Testis (tissue), 3 donors: ENCODE measurements around the gene RBL2. TPM values are rescaled to one million over a fixed set of nuclear protein-coding genes. Genes with fewer than 3 reads are reported as not detected.

ENCODE experiments used
- DNase-seq: peaks from one replicate; pipeline ENCODE4 v3.0.0-alpha.2; 2019
- H3K27ac ChIP-seq, 2 donors: fragments of 200-600 bp; sonication (generic); one replicate each; pipeline ENCODE4 v1.5.1; 2019
- H3K27me3 ChIP-seq: fragments of 200-600 bp; sonication (generic); one replicate; pipeline ENCODE4 v1.5.1; 2019
- H3K36me3 ChIP-seq: fragments of 200-600 bp; sonication (generic); one replicate; pipeline ENCODE4 v1.5.1; 2017; ENCODE audit warnings: low read depth; ENCODE audit errors: missing control alignments
- H3K4me1 ChIP-seq: fragments of 200-600 bp; sonication (generic); one replicate; pipeline ENCODE4 v1.5.1; 2019
- H3K4me3 ChIP-seq, 2 donors: fragments of 200-600 bp; sonication (generic); one replicate each; pipeline ENCODE4 v1.5.1; 2017 to 2019
- H3K9me3 ChIP-seq: fragments of 200-600 bp; sonication (generic); one replicate; pipeline ENCODE4 v1.5.1; 2017
- POLR2A ChIP-seq: fragments of 450-650 bp; IDR thresholded peaks from one replicate; pipeline ENCODE4 v1.6.1; 2017; ENCODE audit warnings: antibody characterized with exemption, mild to moderate bottlenecking, moderate library complexity
- WGBS, 2 donors: methylation state at CpG; one replicate each; pipeline ENCODE4 v1.1.5; 2018; 5-methylcytosine and 5-hydroxymethylcytosine counted together
- intact Hi-C: fragments of 100-400 bp; cut with DNase I; formaldehyde crosslinking; loops from one replicate; pipeline ENCODE4 v1.15.1; 2023; ENCODE audit warnings: low total_unique reads
- polyA plus RNA-seq: library from polyadenylated mRNA; stranded (reverse); fragments of 350-450 nt; fragmentation: Illumina TruSeq; extraction: RNeasy Lipid Tissue Mini Kit (QIAGEN cat#74804); gene quantifications from one replicate; pipeline ENCODE4 v1.2.3, GENCODE V29; 2014; ENCODE audit warnings: low read depth, low replicate concordance; ENCODE audit not compliant: insufficient read depth
- total RNA-seq, 2 donors: library from RNA; depleted of rRNA; stranded (reverse); fragments of >200 nt; gene quantifications; one replicate each; pipeline ENCODE4 v1.2.3, GENCODE V29; 2016
- TF ChIP-seq, protein P1 (sequence below), 3 experiments: fragments of 450-650 bp in 2 of 3; fragments of 200-600 bp in 1 of 3; sonication (generic) in 1 of 3; IDR thresholded peaks; one replicate each; pipeline ENCODE4 v1.5.1; 2016 to 2019; ENCODE audit warnings: antibody characterized with exemption in 3 of 3, mild to moderate bottlenecking in 2 of 3, moderate library complexity in 1 of 3

RBL2 gene
- total and polyA plus RNA-seq, 3 donors from 2014 or later, result 99.1 to 117 (median 106) TPM

DNA sequence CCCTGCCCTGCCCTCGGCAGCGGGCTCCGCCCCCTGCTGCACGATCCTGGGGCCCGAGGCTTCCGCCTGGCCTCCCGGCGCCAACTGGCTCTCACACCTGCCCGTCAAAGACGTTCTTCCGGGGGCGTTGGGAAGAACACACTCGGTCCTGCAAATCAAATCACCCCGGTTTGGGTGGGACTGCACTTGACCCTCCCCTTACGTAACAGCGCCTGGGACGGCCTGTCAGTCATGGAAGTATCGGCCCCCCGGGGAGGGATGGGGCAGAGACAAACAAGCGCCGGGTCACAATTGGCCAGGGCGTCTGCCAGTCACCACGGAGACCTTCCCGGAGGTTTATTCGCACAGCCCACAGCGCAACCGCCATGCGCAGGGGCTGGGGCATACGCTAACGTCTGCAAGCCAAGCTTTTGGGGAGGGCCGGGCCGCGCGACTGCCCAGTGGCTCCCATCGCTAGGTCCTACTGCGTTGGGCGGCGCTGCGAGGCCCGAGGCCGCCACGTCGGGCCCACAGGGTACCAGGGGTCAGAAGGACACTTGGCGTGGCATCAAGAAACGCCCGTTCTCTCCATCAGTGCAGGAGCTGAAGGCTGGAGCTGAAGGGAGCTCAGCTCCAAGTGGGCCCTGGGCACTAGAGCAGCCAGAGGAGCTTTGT lies 69.1 kb downstream of the RBL2 start:
- peak; percentile 100 for DNase-seq
- H3K27ac ChIP-seq, result peak overlapping the region; percentile 92 to 95
- 0% methylated on average over 11 to 35 of the region's 46 CpGs for WGBS, 2 donors

DNA sequence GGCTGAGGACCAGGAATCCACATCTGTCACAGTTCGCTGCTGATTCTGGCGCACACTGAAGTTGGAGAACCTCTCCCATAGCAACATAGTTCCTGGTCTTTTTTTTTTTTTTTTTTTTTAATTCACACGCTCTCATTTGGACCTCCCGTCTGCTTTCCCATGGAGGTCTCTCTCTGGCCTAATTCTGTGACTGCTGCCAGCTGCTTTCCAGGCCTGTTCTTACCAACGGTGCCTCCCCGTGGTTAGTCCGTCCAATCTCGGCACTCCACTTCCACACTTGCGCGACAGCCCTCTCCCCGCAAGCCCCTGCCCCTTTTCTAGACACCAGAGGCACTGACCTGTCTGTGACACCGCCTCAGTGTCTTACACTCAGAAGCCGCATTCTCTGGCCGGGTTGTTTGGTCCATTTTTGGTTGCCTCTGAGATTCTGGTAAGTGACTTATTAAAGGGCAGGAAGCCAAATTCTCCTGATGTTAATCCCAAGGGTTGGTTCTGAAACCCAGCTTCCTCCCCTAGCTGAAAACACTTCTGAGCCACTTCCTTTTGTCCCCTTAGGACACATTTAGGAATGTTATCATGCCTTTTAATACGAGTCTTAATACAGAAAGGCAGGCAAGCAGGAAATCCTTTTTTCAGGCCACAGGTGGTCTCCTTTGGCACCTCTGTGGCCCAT lies 69.9 kb downstream of the RBL2 start:
- Histone ChIP-seq H3K4me3 (peak overlapping the region; percentile 85 to 92), H3K27ac (peak overlapping the region; percentile 92 to 95), H3K36me3 (no peaks in the 10 kb centered on the region), H3K27me3 (no peaks in the 10 kb centered on the region), H3K9me3 (no peaks in the 10 kb centered on the region), H3K4me1 (peaks cover 27% of the 10 kb centered on the region)
- TF ChIP-seq, protein P1, sequence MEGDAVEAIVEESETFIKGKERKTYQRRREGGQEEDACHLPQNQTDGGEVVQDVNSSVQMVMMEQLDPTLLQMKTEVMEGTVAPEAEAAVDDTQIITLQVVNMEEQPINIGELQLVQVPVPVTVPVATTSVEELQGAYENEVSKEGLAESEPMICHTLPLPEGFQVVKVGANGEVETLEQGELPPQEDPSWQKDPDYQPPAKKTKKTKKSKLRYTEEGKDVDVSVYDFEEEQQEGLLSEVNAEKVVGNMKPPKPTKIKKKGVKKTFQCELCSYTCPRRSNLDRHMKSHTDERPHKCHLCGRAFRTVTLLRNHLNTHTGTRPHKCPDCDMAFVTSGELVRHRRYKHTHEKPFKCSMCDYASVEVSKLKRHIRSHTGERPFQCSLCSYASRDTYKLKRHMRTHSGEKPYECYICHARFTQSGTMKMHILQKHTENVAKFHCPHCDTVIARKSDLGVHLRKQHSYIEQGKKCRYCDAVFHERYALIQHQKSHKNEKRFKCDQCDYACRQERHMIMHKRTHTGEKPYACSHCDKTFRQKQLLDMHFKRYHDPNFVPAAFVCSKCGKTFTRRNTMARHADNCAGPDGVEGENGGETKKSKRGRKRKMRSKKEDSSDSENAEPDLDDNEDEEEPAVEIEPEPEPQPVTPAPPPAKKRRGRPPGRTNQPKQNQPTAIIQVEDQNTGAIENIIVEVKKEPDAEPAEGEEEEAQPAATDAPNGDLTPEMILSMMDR (IDR thresholded peaks at IDR 0.05), result no peak
- peak; percentile 51 for DNase-seq
- 3 to 6% methylated on average over 14 to 15 of the region's 15 CpGs for WGBS, 2 donors
- intact Hi-C loops, result no loop called here

More for the DNA sequence above, 69.1 kb downstream of the RBL2 start:
- intact Hi-C loops, result no loop called here
- Histone ChIP-seq H3K27me3 (no peaks in the 10 kb centered on the region), H3K36me3 (no peaks in the 10 kb centered on the region), H3K4me1 (peaks cover 27% of the 10 kb centered on the region), H3K4me3 (peak overlapping the region; percentile 85 to 92), H3K9me3 (no peaks in the 10 kb centered on the region)
- peak; percentile 80 for TF ChIP-seq POLR2A
- TF ChIP-seq, protein P1 (IDR thresholded peaks at IDR 0.05), result peak in 1 of 3 experiments; percentile 18

DNA sequence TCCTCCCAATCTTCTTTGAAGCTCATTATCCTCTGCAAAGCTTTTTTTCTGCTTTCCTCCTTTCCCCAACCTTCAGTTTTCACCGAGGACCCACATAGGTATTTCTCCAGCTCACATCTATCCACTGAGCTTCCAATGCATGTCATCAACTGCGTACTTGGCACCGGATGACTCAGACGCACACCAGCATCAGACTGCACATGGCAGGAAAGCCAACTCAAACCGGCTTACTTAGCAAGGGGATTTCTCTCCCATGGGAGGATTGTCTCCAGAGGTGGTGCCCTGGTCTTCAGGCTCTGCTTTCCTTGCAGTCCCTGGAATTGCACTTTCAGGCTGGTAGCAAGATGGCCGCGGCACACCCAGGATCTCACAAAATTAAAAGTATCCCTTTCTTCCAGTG lies 70.4 kb downstream of the RBL2 start:
- WGBS, 2 donors, result 39 to 59% methylated on average over 7 of the region's 7 CpGs
- peak overlapping the region in 1 of 2 donors; percentile 92 for H3K4me3 ChIP-seq
- H3K27ac ChIP-seq, result peak overlapping the region; percentile 92 to 95
- DNase-seq, result no peak
- intact Hi-C loops, result no loop called here
- H3K27me3 ChIP-seq, result no peaks in the 10 kb centered on the region
- TF ChIP-seq POLR2A, result no peak
- TF ChIP-seq, protein P1 (IDR thresholded peaks at IDR 0.05), result no peak
- H3K4me1 ChIP-seq, result peaks cover 27% of the 10 kb centered on the region
- no peaks in the 10 kb centered on the region for H3K9me3 ChIP-seq
- H3K36me3 ChIP-seq, result no peaks in the 10 kb centered on the region

DNA sequence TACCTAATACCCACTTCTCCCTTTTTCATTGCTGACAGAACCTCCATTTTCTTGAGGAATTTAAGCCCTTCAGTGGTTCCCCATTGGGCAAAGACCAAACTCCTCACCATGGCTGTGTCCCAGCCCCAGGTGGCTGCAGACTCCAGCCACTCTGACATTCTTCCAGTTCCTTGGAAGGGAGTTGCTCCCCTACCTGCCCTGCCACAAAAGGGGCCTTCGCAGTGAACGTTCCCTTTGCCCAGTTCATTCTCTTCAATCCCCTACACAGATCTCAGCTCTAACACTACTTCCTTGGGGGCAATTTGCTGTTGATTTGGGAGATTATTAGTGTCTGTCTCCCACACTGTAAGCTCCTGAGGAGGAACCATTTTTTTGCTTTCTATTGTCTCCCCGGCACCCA lies 72.0 kb downstream of the RBL2 start:
- no peaks in the 10 kb centered on the region for H3K9me3 ChIP-seq
- no peaks in the 10 kb centered on the region for H3K27me3 ChIP-seq
- no peaks in the 10 kb centered on the region for H3K36me3 ChIP-seq
- DNase-seq, result no peak
- WGBS, 2 donors, result 78 to 94% methylated on average over 3 of the region's 3 CpGs
- no peak for TF ChIP-seq POLR2A
- TF ChIP-seq, protein P1 (IDR thresholded peaks at IDR 0.05), result no peak
- H3K27ac ChIP-seq, result no peak overlapping the region
- peaks cover 27% of the 10 kb centered on the region for H3K4me1 ChIP-seq
- intact Hi-C loops, result no loop called here
- H3K4me3 ChIP-seq, result no peak overlapping the region
